ENCODE data around the gene INPP5F.
A peak's percentile ranks its signal among the peaks of the same experiment; 100 is the strongest.
"Not testable (repeated sequence)": the region's sequence is repeated elsewhere in the genome, so short reads cannot be mapped to it uniquely, and the experiment has no call there.

The INPP5F gene

DNA sequence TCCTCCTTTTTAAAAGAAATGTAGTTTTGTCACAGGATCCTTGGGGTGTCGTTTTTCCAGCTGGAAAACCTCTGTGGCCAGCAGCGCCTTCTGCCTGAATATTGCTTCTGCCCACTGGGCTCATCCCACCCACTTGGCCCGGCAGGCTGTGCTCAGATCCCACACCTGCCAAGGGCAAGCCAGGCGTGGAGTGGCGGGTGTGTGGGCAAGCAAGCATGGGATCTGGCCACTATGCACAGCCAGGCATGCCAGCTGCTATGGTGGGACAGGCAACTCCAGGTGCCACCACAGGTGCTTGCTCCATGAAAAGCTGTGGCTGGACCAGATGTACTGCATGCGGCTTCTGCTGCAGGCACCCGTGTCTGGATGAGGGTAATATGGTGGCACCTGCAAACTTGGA, 31.2 kb upstream of the INPP5F start:
- Mint-ChIP-seq H3K27ac (peak overlapping the region; percentile 55), H3K27me3 (no peaks in the 10 kb centered on the region), H3K36me3 (peaks cover 6% of the 10 kb centered on the region), H3K9me3 (no peaks in the 10 kb centered on the region), H3K4me1 (peaks cover 48% of the 10 kb centered on the region), H3K4me3 (no peak overlapping the region)
- no peak for ATAC-seq

DNA sequence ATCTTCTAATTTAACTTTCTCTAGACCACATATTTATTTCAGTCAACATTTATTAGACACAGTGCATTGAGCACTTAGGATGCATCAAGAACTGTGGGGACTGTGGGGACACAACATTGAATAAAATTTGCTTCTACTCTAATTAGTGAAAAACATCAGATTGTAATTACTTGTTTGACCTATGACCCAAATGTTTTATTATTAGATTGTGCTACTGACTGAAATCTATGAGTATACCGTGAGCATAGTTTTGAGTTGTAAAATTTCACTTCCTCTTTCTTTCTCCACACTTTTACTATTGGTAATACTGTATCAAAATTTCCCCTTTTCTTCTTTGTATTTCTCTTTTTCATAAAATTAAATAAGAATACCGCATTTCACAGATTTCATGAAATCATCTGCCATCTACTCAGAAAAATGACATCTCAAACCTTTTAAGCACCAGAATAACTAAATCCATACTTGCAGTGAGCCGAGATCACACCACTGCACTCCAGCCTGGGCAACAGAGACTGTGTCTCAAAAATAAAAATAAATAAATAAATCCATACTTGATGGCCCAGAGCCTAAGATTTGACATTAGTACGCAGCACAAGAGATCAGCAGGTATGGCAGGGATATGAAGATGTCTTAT, 25.4 kb upstream of the INPP5F start:
- peak overlapping the region; percentile 100 for H3K27ac Mint-ChIP-seq
- ATAC-seq = peak; percentile 77
- no peaks in the 10 kb centered on the region for H3K27me3 Mint-ChIP-seq
- H3K36me3 Mint-ChIP-seq = peaks cover 19% of the 10 kb centered on the region
- H3K4me1 Mint-ChIP-seq = peaks cover 81% of the 10 kb centered on the region
- H3K4me3 Mint-ChIP-seq = peak overlapping the region; percentile 47
- no peaks in the 10 kb centered on the region for H3K9me3 Mint-ChIP-seq

DNA sequence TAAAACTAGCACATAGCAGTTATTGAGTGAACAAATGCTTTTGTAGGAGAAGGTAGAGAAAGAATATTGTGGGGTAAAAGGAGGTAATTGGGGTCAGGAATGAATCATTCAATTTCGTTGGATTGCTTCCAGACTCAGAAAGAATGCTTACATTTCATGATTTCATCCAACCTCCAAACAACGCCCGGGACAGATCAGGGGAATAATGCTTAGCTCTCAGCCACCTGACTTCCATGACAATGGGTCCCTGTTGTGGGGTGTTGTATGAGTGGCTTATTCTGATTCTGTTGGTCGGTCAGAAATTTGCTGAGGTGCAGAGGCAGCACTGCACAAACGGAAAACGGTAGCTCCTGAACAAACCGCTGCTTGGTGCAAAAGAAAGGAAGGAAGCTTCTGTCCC, 24.0 kb upstream of the INPP5F start:
- Mint-ChIP-seq H3K27me3 (no peaks in the 10 kb centered on the region), H3K4me3 (no peak overlapping the region), H3K4me1 (peaks cover 83% of the 10 kb centered on the region), H3K27ac (peak overlapping the region; percentile 100), H3K9me3 (peaks cover 6% of the 10 kb centered on the region), H3K36me3 (peaks cover 29% of the 10 kb centered on the region)
- ATAC-seq = no peak

GRCh38 chr10:119702583-119702982, 23.3 kb upstream of the INPP5F start:
- Mint-ChIP-seq H3K27me3 (no peaks in the 10 kb centered on the region), H3K36me3 (peaks cover 36% of the 10 kb centered on the region), H3K4me1 (peaks cover 90% of the 10 kb centered on the region), H3K4me3 (peak overlapping the region; percentile 10), H3K27ac (peak overlapping the region; percentile 100), H3K9me3 (peaks cover 12% of the 10 kb centered on the region)
- no peak for ATAC-seq

GRCh38 chr10:119703903-119704508, 21.8 kb upstream of the INPP5F start:
- Mint-ChIP-seq H3K36me3 (peaks cover 34% of the 10 kb centered on the region), H3K4me3 (peak overlapping the region; percentile 84), H3K27ac (peak overlapping the region; percentile 100), H3K4me1 (peaks cover 94% of the 10 kb centered on the region), H3K9me3 (peaks cover 12% of the 10 kb centered on the region), H3K27me3 (no peaks in the 10 kb centered on the region)
- peak; percentile 56 for ATAC-seq

DNA sequence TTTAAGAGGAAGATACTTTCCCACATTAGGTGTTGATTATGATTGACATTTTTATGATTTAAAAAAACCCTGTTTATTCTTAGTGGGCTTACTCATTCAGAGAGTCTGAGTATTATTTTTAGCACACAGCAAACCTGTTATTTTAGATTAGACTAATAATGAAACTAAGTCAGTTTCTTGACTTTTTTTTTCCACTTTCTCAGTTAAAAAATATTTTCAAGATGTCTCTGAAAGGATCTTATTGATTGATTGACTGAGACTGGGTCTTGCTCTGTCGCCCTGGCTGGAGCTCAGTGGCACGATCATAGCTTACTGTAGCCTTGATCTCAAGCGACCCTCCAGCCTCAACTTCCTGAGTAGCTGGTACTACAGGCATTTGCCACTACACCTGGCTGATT, 20.4 kb upstream of the INPP5F start:
- H3K4me1 Mint-ChIP-seq = peaks cover 95% of the 10 kb centered on the region
- ATAC-seq = peak; percentile 68
- peaks cover 43% of the 10 kb centered on the region for H3K36me3 Mint-ChIP-seq
- H3K9me3 Mint-ChIP-seq = peaks cover 17% of the 10 kb centered on the region
- H3K27me3 Mint-ChIP-seq = no peaks in the 10 kb centered on the region
- peak overlapping the region; percentile 84 for H3K4me3 Mint-ChIP-seq
- H3K27ac Mint-ChIP-seq = peak overlapping the region; percentile 100

DNA sequence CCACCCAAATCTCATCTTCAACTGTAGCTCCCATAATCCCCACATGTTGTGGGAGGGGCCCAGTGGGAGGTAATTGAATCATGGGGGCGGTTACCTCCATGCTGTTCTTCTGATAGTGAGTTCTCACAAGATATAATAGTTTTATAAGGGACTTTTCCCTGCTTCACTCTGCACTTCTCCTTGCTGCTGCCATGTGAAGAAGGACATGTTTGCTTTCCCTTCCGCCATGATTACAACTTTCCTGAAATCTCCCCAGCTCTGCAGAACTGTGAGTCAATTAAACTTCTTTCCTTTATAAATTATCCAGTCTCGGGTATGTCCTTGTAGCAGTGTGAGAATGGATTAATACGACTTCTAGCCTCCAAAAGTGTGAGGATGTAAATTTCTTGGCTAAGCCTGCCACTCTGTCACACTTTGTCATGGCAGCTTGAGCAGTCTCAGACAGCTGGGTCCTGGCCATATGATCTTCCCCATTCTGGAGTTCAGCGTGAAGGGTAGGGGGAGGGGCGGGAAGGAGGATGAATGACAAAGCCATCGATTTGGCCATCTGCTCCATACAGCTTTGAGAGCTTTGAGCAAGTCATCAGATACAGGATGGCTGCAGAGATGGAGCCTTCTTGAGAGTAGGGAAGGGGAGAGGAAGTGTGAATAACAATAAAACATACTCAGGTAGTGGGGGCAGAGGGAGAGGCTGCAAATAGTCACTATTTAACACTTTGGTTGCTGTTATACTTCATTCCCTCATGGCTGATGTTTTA, 19.1 kb upstream of the INPP5F start:
- Mint-ChIP-seq H3K36me3 (peaks cover 45% of the 10 kb centered on the region), H3K4me3 (peak overlapping the region; percentile 31), H3K9me3 (peaks cover 20% of the 10 kb centered on the region), H3K27ac (peak overlapping the region; percentile 100), H3K4me1 (peaks cover 87% of the 10 kb centered on the region), H3K27me3 (no peaks in the 10 kb centered on the region)
- no peak for ATAC-seq

GRCh38 chr10:119707331-119707730, 18.5 kb upstream of the INPP5F start:
- ATAC-seq, H3K4me3 Mint-ChIP-seq, H3K27me3 Mint-ChIP-seq: not testable (repeated sequence)
- Mint-ChIP-seq H3K9me3 (peaks cover 22% of the 10 kb centered on the region), H3K36me3 (peaks cover 47% of the 10 kb centered on the region), H3K4me1 (peaks cover 80% of the 10 kb centered on the region), H3K27ac (peak overlapping the region; percentile 100)

- Mint-ChIP-seq H3K27ac (peak overlapping the region; percentile 100), H3K4me1 (peaks cover 59% of the 10 kb centered on the region), H3K9me3 (peaks cover 22% of the 10 kb centered on the region), H3K36me3 (peaks cover 47% of the 10 kb centered on the region)
- H3K4me3 Mint-ChIP-seq, ATAC-seq, H3K27me3 Mint-ChIP-seq: not testable (repeated sequence)
Observed at GRCh38 chr10:119710935-119711334, 14.9 kb upstream of the INPP5F start.

- no peak for ATAC-seq
- no peak overlapping the region for H3K4me3 Mint-ChIP-seq
- peaks cover 26% of the 10 kb centered on the region for H3K36me3 Mint-ChIP-seq
- H3K27ac Mint-ChIP-seq = peak overlapping the region; percentile 76
- H3K9me3 Mint-ChIP-seq = peaks cover 9% of the 10 kb centered on the region
- H3K27me3 Mint-ChIP-seq = no peaks in the 10 kb centered on the region
- peaks cover 37% of the 10 kb centered on the region for H3K4me1 Mint-ChIP-seq
Observed at GRCh38 chr10:119713744-119714483, 11.9 kb upstream of the INPP5F start.

DNA sequence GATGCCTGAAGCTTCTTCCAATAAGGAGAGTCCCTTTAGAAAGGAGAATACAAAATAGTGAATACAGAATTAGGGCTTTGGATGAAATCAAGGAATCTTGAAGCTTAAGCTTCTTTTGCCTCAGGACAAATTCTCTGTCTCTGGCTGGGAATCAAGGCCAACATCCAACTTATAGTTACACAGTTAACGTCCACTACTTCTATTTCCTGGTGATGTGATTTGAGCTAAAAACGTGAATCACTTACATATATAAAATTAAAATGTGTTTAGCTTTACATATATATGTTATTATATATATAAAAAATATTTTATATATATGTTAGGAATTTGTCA, 11.4 kb upstream of the INPP5F start:
- Mint-ChIP-seq H3K27ac (peak overlapping the region; percentile 76), H3K27me3 (no peaks in the 10 kb centered on the region)

GRCh38 chr10:119715628-119716505, 10.0 kb upstream of the INPP5F start:
- Mint-ChIP-seq H3K27ac (peak overlapping the region; percentile 72), H3K9me3 (peaks cover 5% of the 10 kb centered on the region), H3K36me3 (peaks cover 12% of the 10 kb centered on the region), H3K4me1 (peaks cover 18% of the 10 kb centered on the region), H3K4me3 (no peak overlapping the region), H3K27me3 (no peaks in the 10 kb centered on the region)
- no peak for ATAC-seq

More for the DNA sequence above, 11.4 kb upstream of the INPP5F start:
- H3K4me3 Mint-ChIP-seq = no peak overlapping the region
- peaks cover 26% of the 10 kb centered on the region for H3K36me3 Mint-ChIP-seq
- no peak for ATAC-seq
- peaks cover 9% of the 10 kb centered on the region for H3K9me3 Mint-ChIP-seq
- H3K4me1 Mint-ChIP-seq = peaks cover 32% of the 10 kb centered on the region

GRCh38 chr10:119723161-119723560, 2.7 kb upstream of the INPP5F start:
- ATAC-seq = no peak
- Mint-ChIP-seq H3K36me3 (no peaks in the 10 kb centered on the region), H3K9me3 (no peaks in the 10 kb centered on the region), H3K27ac (peak overlapping the region; percentile 96), H3K27me3 (no peaks in the 10 kb centered on the region), H3K4me1 (peaks cover 39% of the 10 kb centered on the region), H3K4me3 (no peak overlapping the region)

- no peak for ATAC-seq
- Mint-ChIP-seq H3K9me3 (no peaks in the 10 kb centered on the region), H3K36me3 (no peaks in the 10 kb centered on the region), H3K4me1 (peaks cover 44% of the 10 kb centered on the region), H3K27me3 (no peaks in the 10 kb centered on the region), H3K4me3 (no peak overlapping the region), H3K27ac (peak overlapping the region; percentile 96)
Observed at GRCh38 chr10:119723624-119724023, 2.2 kb upstream of the INPP5F start.
